GM18511 (cell line): ENCODE results near the gene ZP3.
"Not testable (repeated sequence)": the region's sequence is repeated elsewhere in the genome, so short reads cannot be mapped to it uniquely, and the experiment has no call there.

Experiments used
- ATAC-seq: cut with Tn5 transposase; IDR thresholded peaks from one replicate; pipeline ENCODE4 v1.9.1; 2021; ENCODE audit warnings: mild to moderate bottlenecking, moderate library complexity; ENCODE audit not compliant: unreplicated experiment

Gene ZP3

GRCh38 chr7:76480403-76481253, 55.9 kb downstream of the ZP3 start:
- ATAC-seq = not testable (repeated sequence)

GRCh38 chr7:76482660-76483059, 57.9 kb downstream of the ZP3 start:
- not testable (repeated sequence) for ATAC-seq

GRCh38 chr7:76483081-76483480, 58.3 kb downstream of the ZP3 start:
- not testable (repeated sequence) for ATAC-seq

GRCh38 chr7:76484456-76484855, 59.7 kb downstream of the ZP3 start:
- ATAC-seq = not testable (repeated sequence)

- peak; percentile 29 for ATAC-seq
Measured at GRCh38 chr7:76485822-76486610, 61.3 kb downstream of the ZP3 start.

- ATAC-seq = peak; percentile 99
Measured at GRCh38 chr7:76486618-76487017, 61.9 kb downstream of the ZP3 start.

GRCh38 chr7:76487969-76488368, 63.2 kb downstream of the ZP3 start:
- not testable (repeated sequence) for ATAC-seq
